VCaP (cell line): Measurements from ENCODE around the gene CNP.

Experiments used
- H3K27ac ChIP-seq: fragments of 450-650 bp; 2 replicates; pipeline ENCODE4 v1.5.1; 2017
- TF ChIP-seq, protein P1 (sequence below): fragments of 450-650 bp; conservative IDR thresholded peaks from 2 replicates; pipeline ENCODE4 v1.5.1; 2017; ENCODE audit warnings: mild to moderate bottlenecking, moderate library complexity

The CNP gene

DNA sequence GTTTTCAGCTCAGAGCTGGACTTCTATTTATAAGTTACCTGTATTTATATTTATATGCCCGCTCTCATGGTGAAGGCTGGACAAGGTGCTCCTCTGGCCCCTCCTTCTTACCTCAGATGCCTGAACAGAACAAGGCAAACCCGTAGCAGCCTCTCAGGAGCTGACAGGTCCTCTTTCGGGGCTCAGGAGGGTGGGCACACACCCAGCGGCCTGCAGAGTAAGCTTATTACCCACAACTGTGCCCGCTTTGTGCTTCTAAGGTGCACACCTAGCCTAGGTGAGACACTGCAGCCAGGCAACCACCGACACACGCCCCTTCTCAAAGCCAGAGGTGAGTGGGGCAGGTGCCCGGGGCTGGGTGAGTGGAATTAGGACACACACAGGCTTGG lies 58.6 kb downstream of the CNP start:
- TF ChIP-seq, protein P1, sequence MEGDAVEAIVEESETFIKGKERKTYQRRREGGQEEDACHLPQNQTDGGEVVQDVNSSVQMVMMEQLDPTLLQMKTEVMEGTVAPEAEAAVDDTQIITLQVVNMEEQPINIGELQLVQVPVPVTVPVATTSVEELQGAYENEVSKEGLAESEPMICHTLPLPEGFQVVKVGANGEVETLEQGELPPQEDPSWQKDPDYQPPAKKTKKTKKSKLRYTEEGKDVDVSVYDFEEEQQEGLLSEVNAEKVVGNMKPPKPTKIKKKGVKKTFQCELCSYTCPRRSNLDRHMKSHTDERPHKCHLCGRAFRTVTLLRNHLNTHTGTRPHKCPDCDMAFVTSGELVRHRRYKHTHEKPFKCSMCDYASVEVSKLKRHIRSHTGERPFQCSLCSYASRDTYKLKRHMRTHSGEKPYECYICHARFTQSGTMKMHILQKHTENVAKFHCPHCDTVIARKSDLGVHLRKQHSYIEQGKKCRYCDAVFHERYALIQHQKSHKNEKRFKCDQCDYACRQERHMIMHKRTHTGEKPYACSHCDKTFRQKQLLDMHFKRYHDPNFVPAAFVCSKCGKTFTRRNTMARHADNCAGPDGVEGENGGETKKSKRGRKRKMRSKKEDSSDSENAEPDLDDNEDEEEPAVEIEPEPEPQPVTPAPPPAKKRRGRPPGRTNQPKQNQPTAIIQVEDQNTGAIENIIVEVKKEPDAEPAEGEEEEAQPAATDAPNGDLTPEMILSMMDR: peak; percentile 61
- no peak overlapping the region for H3K27ac ChIP-seq

DNA sequence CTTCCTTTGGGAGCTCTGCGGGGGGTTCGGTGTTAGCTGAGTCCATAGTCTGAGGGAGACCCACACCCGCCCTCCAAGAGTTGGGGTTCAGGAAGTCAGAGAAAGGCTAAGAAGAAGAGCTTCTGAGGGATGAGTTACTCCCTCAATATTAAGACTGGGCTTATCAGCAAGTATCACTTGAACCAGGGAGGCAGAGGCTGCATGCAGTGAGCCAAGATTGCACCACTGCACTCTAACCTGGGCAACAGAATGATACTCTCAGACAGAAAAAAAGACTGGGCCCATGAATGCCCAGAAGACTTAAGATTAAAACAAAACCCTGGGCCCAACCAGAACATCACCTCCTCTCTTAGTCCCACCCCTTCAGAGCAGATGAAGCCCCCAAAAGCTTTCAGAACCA lies 59.3 kb downstream of the CNP start:
- TF ChIP-seq, protein P1: no peak
- H3K27ac ChIP-seq: no peak overlapping the region

DNA sequence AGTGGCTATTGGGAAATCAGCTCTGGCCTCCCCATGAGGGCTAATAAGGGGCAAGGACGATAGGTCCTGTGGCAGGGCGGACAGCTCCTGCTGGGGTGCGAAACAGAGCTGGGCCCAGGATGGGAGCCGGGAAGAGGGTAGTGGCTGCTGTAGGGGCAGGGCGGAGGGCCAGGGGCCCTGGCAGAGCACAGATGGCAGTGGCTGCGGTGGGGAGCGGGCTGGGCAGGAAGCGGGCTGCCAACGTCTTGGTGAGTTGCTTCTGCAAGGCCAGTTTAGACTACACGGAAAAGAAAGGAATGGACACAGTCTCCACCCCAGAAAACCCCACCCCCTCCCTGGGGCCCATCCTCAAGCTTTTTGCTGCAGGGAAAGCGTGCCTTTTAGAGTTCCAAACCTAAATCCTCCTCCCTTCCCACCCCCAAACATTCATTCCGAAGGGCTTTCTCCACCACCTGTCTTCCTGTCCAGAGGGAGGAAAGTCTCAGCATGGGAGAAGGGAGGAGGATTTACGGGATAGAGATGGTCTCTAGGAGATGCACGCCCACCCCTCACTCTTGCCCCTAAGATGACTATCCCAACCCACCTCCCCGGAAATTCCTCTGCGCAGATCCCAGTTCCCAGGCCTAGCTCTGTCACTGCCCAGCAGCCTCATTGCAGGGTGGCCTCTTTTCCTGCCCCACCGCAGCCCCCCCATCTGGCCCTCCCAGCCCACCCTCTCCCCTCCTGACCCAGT lies 60.4 kb downstream of the CNP start:
- no peak overlapping the region for H3K27ac ChIP-seq
- TF ChIP-seq, protein P1: no peak
